Naive thymus-derived CD4-positive, alpha-beta T cell (primary cell): ENCODE results near the gene RAPGEF6. TPM values are rescaled to one million over a fixed set of nuclear protein-coding genes. Genes with fewer than 3 reads are reported as not detected.

Experiments used
- ATAC-seq: fragments of 150-1000 bp; cut with Tn5 transposase; 2 replicates; pipeline ENCODE4 v1.10.0; 2021; ENCODE audit warnings: mild to moderate bottlenecking, moderate library complexity
- CTCF ChIA-PET: fragments of 350-600 bp; sonication (Branson Sonifier 250); formaldehyde crosslinking; loops from one replicate; lab custom pipeline; 2021; ENCODE audit warnings: antibody characterized with exemption; lab: Charles Lee
- POLR2A ChIA-PET: fragments of 350-600 bp; sonication (Branson Sonifier 250); formaldehyde crosslinking; loops from one replicate; lab custom pipeline; 2021; ENCODE audit warnings: antibody characterized with exemption, inconsistent platforms; lab: Charles Lee
- DNase-seq, 9 donors: peaks; one replicate each; pipeline versions ENCODE4 v3.0.0 to v3.0.0-alpha.2; 2020 to 2022; ENCODE audit warnings: mixed read lengths in 1 of 9
- H3K27ac ChIP-seq: one replicate; pipeline ENCODE4 v1.7.0; 2013; ENCODE audit warnings: mild to moderate bottlenecking, low read depth, low read length, moderate library complexity
- H3K27me3 ChIP-seq, 2 donors: one replicate each; pipeline ENCODE4 v1.7.0; 2013; ENCODE audit warnings: low read length in 2 of 2, mild to moderate bottlenecking in 2 of 2, moderate library complexity in 2 of 2; ENCODE audit not compliant: control insufficient read depth in 2 of 2, insufficient read depth in 2 of 2
- H3K36me3 ChIP-seq, 3 experiments: 1 replicate in 2 of 3; 2 replicates in 1 of 3; pipeline ENCODE4 v1.7.0; 2013; ENCODE audit warnings: low read length in 3 of 3, mild to moderate bottlenecking in 3 of 3, moderate library complexity in 1 of 3; ENCODE audit not compliant: insufficient read depth in 3 of 3, control insufficient read depth in 2 of 3
- H3K4me1 ChIP-seq, 2 donors: one replicate each; pipeline ENCODE4 v1.7.0; 2013; ENCODE audit warnings: low read length in 2 of 2, mild to moderate bottlenecking in 2 of 2, moderate library complexity in 1 of 2; ENCODE audit not compliant: control insufficient read depth in 2 of 2, insufficient read depth in 2 of 2
- H3K4me3 ChIP-seq: 2 replicates; pipeline ENCODE4 v1.7.0; 2013; ENCODE audit warnings: mild to moderate bottlenecking, low read length
- H3K9me3 ChIP-seq, 3 experiments: 1 replicate in 2 of 3; 2 replicates in 1 of 3; pipeline ENCODE4 v1.7.0; 2013; ENCODE audit warnings: low read length in 3 of 3; ENCODE audit not compliant: control insufficient read depth in 2 of 3
- H3K27ac Mint-ChIP-seq, 9 donors: one replicate each; pipeline ENCODE4 v1.8.0; 2020 to 2022; ENCODE audit warnings: mixed read lengths in 9 of 9, mild to moderate bottlenecking in 8 of 9, moderate library complexity in 5 of 9, inconsistent platforms in 2 of 9
- H3K27me3 Mint-ChIP-seq, 5 donors: one replicate each; pipeline ENCODE4 v1.8.0; 2021 to 2022; ENCODE audit warnings: mixed read lengths in 5 of 5, mild to moderate bottlenecking in 1 of 5
- H3K36me3 Mint-ChIP-seq, 5 donors: one replicate each; pipeline ENCODE4 v1.8.0; 2020 to 2022; ENCODE audit warnings: mixed read lengths in 5 of 5, mild to moderate bottlenecking in 3 of 5, inconsistent platforms in 1 of 5
- H3K4me1 Mint-ChIP-seq, 7 donors: one replicate each; pipeline ENCODE4 v1.8.0; 2020 to 2022; ENCODE audit warnings: mixed read lengths in 7 of 7, mild to moderate bottlenecking in 3 of 7, inconsistent platforms in 1 of 7
- H3K4me3 Mint-ChIP-seq, 10 donors: one replicate each; pipeline ENCODE4 v1.8.0; 2020 to 2022; ENCODE audit warnings: mild to moderate bottlenecking in 10 of 10, mixed read lengths in 10 of 10, moderate library complexity in 6 of 10, inconsistent platforms in 2 of 10
- H3K9me3 Mint-ChIP-seq, 11 donors: one replicate each; pipeline ENCODE4 v1.8.0; 2020 to 2022; ENCODE audit warnings: mixed read lengths in 11 of 11, mild to moderate bottlenecking in 4 of 11, inconsistent platforms in 1 of 11, moderate library complexity in 1 of 11
- intact Hi-C, 2 donors: fragments of 100-400 bp; cut with micrococcal nuclease; formaldehyde crosslinking; loops; one replicate each; pipeline ENCODE4 v1.15.1; 2023
- polyA plus RNA-seq, 2 donors: library from polyadenylated mRNA; unstranded; fragments of 300-500 nt; fragmentation: Illumina TruSeq; gene quantifications; one replicate each; pipeline ENCODE4 v1.2.3, GENCODE V29; 2021
- total RNA-seq, 6 experiments: library from RNA in 5 of 6; stranded (reverse) in 5 of 6; gene quantifications; 1 replicate in 5 of 6; 2 replicates in 1 of 6; pipeline ENCODE4 v1.2.3 and lab custom pipeline; 2021 to 2026

The RAPGEF6 gene
- total and polyA plus RNA-seq, 7 experiments from 2014 or later = 36.7 to 186 (median 90.8) TPM

DNA sequence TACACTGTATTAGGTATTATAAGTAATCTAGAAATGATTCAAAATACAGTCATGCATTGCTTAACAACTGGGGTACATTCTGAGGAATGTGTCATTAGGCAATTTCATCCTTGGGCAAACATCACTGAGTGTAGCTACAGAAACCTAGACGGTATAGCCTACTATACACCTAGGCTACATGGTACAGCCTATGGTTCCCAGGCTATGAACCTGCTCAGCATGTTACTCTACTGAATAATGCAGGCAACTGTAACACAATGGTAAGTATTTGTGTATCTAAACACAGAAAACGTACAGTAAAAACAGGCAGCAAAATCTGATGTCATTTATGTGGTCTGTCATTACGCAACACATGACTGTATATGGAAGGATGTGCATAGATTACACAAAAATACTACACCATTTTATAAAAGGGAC lies 96.8 kb downstream of the RAPGEF6 start:
- POLR2A ChIA-PET = interaction anchor here (1.2 kb wide), 1 partner anchor 9 kb away, joined by 6 read pairs; no protein-coding TSS in a partner anchor
- Histone ChIP-seq H3K36me3 (no peaks in the 10 kb centered on the region), H3K4me3 (no peak overlapping the region), H3K27me3 (no peaks in the 10 kb centered on the region), H3K4me1 (peaks cover 18 to 78% of the 10 kb centered on the region in 2 donors), H3K9me3 (no peaks in the 10 kb centered on the region), H3K27ac (peak overlapping the region; percentile 50)
- peaks cover 0 to 2% (median 0%) of the 10 kb centered on the region in 11 donors for H3K9me3 Mint-ChIP-seq
- H3K27ac Mint-ChIP-seq = peak overlapping the region in 7 of 9 donors; percentile 37 to 90 (median 85)
- H3K27me3 Mint-ChIP-seq = no peaks in the 10 kb centered on the region
- H3K36me3 Mint-ChIP-seq = peaks cover 4 to 37% (median 20%) of the 10 kb centered on the region in 5 donors
- CTCF ChIA-PET = no interaction called here
- no peak for DNase-seq
- ATAC-seq = peak; percentile 55
- H3K4me1 Mint-ChIP-seq = peaks cover 59 to 100% (median 94%) of the 10 kb centered on the region in 7 donors
- peak overlapping the region in 7 of 10 donors; percentile 8 to 98 (median 45) for H3K4me3 Mint-ChIP-seq
- intact Hi-C loops = loop anchor here in 1 of 2 donors (1.0 kb wide), 1 partner anchor 9 kb away; no protein-coding TSS in a partner anchor

DNA sequence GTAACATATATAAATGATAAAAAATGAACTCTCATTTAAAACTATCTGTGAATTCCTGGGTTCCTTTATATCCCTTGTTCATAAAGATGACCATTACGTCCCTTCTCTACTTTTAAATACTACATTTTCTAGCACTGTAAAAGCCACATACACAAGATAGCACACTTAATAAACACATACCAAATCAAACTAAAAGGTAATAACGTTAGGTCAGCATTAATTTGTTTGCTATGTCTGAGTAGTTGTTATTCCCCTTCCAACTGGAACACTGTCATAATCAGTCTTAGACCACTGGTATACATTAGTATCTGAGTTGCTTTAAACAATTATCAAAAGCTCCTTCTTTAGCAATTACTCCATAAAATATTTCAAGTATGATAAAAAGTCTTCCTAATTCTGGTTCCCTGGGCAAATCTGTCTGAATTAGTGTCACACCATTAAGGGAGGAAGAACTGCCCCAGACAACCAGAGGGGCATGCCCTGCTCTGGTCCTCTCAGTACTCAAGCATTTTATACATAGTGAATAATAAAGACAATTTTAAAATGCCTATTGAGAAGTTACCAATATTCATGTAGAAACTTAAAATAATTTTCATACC lies 98.1 kb downstream of the RAPGEF6 start:
- Mint-ChIP-seq H3K9me3 (no peaks in the 10 kb centered on the region), H3K27me3 (no peaks in the 10 kb centered on the region), H3K4me1 (peaks cover 53 to 99% (median 92%) of the 10 kb centered on the region in 7 donors), H3K36me3 (peaks cover 4 to 31% (median 15%) of the 10 kb centered on the region in 5 donors), H3K27ac (peak overlapping the region; percentile 51 to 93 (median 86)), H3K4me3 (peak overlapping the region; percentile 50 to 82 (median 64))
- H3K4me1 ChIP-seq = peaks cover 21 to 73% of the 10 kb centered on the region in 2 donors
- ChIA-PET CTCF (interaction anchor here (1.0 kb wide), 1 partner anchor 31 kb away, joined by 3 read pairs; no protein-coding TSS in a partner anchor), POLR2A (interaction anchor here (0.5 to 1.5 kb wide), 4 partner anchors 9 to 29 kb away, joined by 3 to 6 read pairs (median 4); no protein-coding TSS in a partner anchor)
- DNase-seq (no peak), ATAC-seq (no peak)
- H3K4me3 ChIP-seq = no peak overlapping the region
- peak overlapping the region; percentile 72 for H3K27ac ChIP-seq
- H3K9me3 ChIP-seq = no peaks in the 10 kb centered on the region
- H3K36me3 ChIP-seq = no peaks in the 10 kb centered on the region
- H3K27me3 ChIP-seq = no peaks in the 10 kb centered on the region
- intact Hi-C loops = loop anchor here in 1 of 2 donors (1.0 to 2.0 kb wide), 2 partner anchors 11 to 98 kb away; partner anchors contain the start of gene RAPGEF6

DNA sequence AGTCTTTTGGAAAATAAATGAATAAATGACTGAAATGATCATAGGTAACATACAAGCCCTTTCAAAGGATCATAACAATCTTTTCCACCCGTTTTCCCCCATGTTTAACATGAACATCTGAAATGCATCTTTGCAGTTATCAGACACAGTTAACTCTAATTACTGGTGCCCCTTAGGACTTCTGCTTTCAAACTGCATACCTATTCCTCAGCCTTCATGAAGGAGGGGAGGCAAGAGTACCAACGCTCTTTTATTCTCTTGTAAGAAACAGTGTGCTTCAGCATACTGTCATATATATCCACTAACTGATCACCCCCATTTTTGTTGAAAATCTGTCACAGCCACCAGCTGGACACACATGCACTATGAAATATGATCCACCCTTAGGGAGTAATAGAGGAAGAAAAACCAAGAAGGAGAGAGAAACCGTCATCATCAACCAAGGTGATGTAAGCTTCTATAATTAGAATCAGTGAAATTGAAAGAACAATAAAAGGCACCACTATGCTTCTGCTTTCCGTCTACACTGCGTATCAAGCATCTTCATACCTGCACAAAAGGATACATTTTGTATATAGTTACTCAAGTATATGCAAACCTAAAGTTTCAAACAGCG lies 98.7 kb downstream of the RAPGEF6 start:
- Histone ChIP-seq H3K4me3 (peak overlapping the region; percentile 1), H3K27me3 (no peaks in the 10 kb centered on the region), H3K9me3 (no peaks in the 10 kb centered on the region), H3K27ac (peak overlapping the region; percentile 72), H3K4me1 (peaks cover 27 to 69% of the 10 kb centered on the region in 2 donors), H3K36me3 (no peaks in the 10 kb centered on the region)
- H3K27ac Mint-ChIP-seq = peak overlapping the region; percentile 73 to 93 (median 86)
- DNase-seq = peak in 6 of 9 donors; percentile 33 to 61 (median 56)
- peaks cover 4 to 26% (median 9%) of the 10 kb centered on the region in 5 donors for H3K36me3 Mint-ChIP-seq
- intact Hi-C loops = loop anchor here in 1 of 2 donors (1.0 to 2.0 kb wide), 2 partner anchors 12 to 98 kb away; partner anchors contain the start of gene RAPGEF6
- H3K27me3 Mint-ChIP-seq = no peaks in the 10 kb centered on the region
- H3K4me3 Mint-ChIP-seq = peak overlapping the region; percentile 63 to 82 (median 76)
- POLR2A ChIA-PET = interaction anchor here (0.7 to 1.5 kb wide), 3 partner anchors 10 to 20 kb away, joined by 3 to 6 read pairs (median 4); no protein-coding TSS in a partner anchor
- CTCF ChIA-PET = interaction anchor here (0.6 to 1.0 kb wide), 2 partner anchors 31 to 77 kb away, joined by 3 read pairs; no protein-coding TSS in a partner anchor
- peak; percentile 65 for ATAC-seq
- H3K9me3 Mint-ChIP-seq = no peaks in the 10 kb centered on the region
- H3K4me1 Mint-ChIP-seq = peaks cover 51 to 99% (median 86%) of the 10 kb centered on the region in 7 donors

DNA sequence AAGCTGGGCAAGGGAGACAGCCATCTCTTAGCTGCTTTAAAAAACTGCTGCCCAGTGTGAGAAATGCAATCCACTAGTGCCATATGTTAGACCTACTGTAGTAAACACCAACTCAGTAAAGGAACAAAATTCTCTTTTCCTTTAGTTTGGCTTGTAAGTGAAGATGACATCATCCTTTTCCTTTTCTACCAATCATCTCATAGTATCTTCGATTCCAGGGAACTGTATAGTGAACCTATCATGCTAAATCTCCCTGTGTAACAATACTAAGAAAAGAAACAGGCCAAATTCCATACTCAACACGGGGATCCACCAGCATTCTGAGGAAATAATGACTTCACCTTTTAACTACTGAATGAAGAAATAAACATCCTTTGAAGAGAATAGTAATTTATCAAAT lies 100.1 kb downstream of the RAPGEF6 start:
- Mint-ChIP-seq H3K27me3 (no peaks in the 10 kb centered on the region), H3K27ac (peak overlapping the region in 8 of 9 donors; percentile 10 to 89 (median 75)), H3K4me3 (peak overlapping the region in 9 of 10 donors; percentile 30 to 75 (median 62)), H3K36me3 (peaks cover 0 to 24% (median 0%) of the 10 kb centered on the region in 5 donors), H3K9me3 (no peaks in the 10 kb centered on the region), H3K4me1 (peaks cover 54 to 99% (median 85%) of the 10 kb centered on the region in 7 donors)
- Histone ChIP-seq H3K27me3 (no peaks in the 10 kb centered on the region), H3K9me3 (no peaks in the 10 kb centered on the region), H3K36me3 (no peaks in the 10 kb centered on the region), H3K27ac (peak overlapping the region; percentile 42), H3K4me1 (peaks cover 39 to 69% of the 10 kb centered on the region in 2 donors), H3K4me3 (no peak overlapping the region)
- ATAC-seq = no peak
- intact Hi-C loops = loop anchor here in 1 of 2 donors (5.0 kb wide), 1 partner anchor 97 kb away; no protein-coding TSS in a partner anchor
- POLR2A ChIA-PET = interaction anchor here (10.1 kb wide), 1 partner anchor 10 kb away, joined by 144 read pairs; no protein-coding TSS in a partner anchor
- CTCF ChIA-PET = interaction anchor here (0.5 kb wide), 1 partner anchor 10 kb away, joined by 3 read pairs; no protein-coding TSS in a partner anchor
- DNase-seq = no peak

DNA sequence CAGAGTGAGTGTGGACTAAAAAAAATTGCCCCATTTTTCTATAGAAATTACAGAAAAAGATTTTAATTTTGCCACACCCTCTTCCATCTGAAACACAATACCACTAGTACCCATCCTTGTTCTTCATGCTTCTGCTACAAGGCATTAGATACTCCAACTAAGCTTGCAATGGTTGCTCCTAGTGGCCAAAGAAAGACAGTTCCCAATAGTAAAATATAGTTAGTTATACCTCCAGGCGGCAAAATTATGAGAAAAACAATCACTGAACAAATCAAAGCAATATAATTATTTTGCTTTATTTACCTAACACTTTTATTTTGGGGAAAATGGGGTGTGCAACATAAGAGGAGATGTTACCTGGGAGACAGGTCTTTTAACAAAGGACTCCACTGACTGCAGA lies 101.2 kb downstream of the RAPGEF6 start:
- H3K4me1 ChIP-seq = peaks cover 39 to 68% of the 10 kb centered on the region in 2 donors
- H3K27me3 Mint-ChIP-seq = no peaks in the 10 kb centered on the region
- no peaks in the 10 kb centered on the region for H3K9me3 Mint-ChIP-seq
- H3K9me3 ChIP-seq = no peaks in the 10 kb centered on the region
- no peaks in the 10 kb centered on the region for H3K27me3 ChIP-seq
- H3K4me3 ChIP-seq = no peak overlapping the region
- peak overlapping the region; percentile 3 to 95 (median 89) for H3K27ac Mint-ChIP-seq
- DNase-seq = peak in 3 of 9 donors; percentile 27 to 43 (median 33)
- intact Hi-C loops = loop anchor here (1.0 to 5.0 kb wide), 2 partner anchors 11 to 98 kb away; no protein-coding TSS in a partner anchor
- ATAC-seq = no peak
- H3K36me3 ChIP-seq = no peaks in the 10 kb centered on the region
- H3K4me1 Mint-ChIP-seq = peaks cover 53 to 97% (median 83%) of the 10 kb centered on the region in 7 donors
- peak overlapping the region; percentile 72 for H3K27ac ChIP-seq
- peak overlapping the region; percentile 5 to 91 (median 62) for H3K4me3 Mint-ChIP-seq
- ChIA-PET CTCF (interaction anchor here (0.6 to 1.5 kb wide), 5 partner anchors 10 to 474 kb away, joined by 3 to 6 read pairs (median 4); no protein-coding TSS in a partner anchor), POLR2A (interaction anchor here (0.7 to 10.1 kb wide), 4 partner anchors 10 to 26 kb away, joined by 3 to 144 read pairs (median 6); no protein-coding TSS in a partner anchor)
- peaks cover 0 to 20% (median under 1%) of the 10 kb centered on the region in 5 donors for H3K36me3 Mint-ChIP-seq
